Suprapubic skin (tissue), 4 donors: ENCODE results near the gene TFCP2L1.

Experiments
- CTCF ChIP-seq, 2 donors: fragments of 200-600 bp in 1 of 2; fragments of 450-650 bp in 1 of 2; sonication (generic) in 1 of 2; IDR thresholded peaks; one replicate each; pipeline ENCODE4 v1.5.1; 2016 to 2019; ENCODE audit warnings: antibody characterized with exemption in 2 of 2, mild to moderate bottlenecking in 1 of 2, moderate library complexity in 1 of 2
- EP300 ChIP-seq: sonication (generic); formaldehyde crosslinking; IDR thresholded peaks from one replicate; pipeline ENCODE4 v1.6.1; 2017; ENCODE audit warnings: antibody characterized with exemption
- POLR2A ChIP-seq, 2 donors: fragments of 450-650 bp; IDR thresholded peaks; one replicate each; pipeline ENCODE4 v1.6.1; 2017; ENCODE audit warnings: antibody characterized with exemption in 2 of 2, mild to moderate bottlenecking in 2 of 2, moderate library complexity in 2 of 2
- POLR2AphosphoS5 ChIP-seq, 3 donors: sonication (generic); formaldehyde crosslinking; IDR thresholded peaks; one replicate each; pipeline ENCODE4 v1.6.1; 2017; ENCODE audit warnings: antibody characterized with exemption in 3 of 3

- TF ChIP-seq CTCF (IDR thresholded peaks at IDR 0.05), result no peak
- no peak for TF ChIP-seq POLR2A (IDR thresholded peaks at IDR 0.05)
- no peak for TF ChIP-seq POLR2AphosphoS5 (IDR thresholded peaks at IDR 0.05)
- no peak for TF ChIP-seq EP300
Observed at GRCh38 chr2:121196849-121197155, 88.2 kb downstream of the TFCP2L1 start.
